ENCODE results near the gene PACRG.

The PACRG gene

DNA sequence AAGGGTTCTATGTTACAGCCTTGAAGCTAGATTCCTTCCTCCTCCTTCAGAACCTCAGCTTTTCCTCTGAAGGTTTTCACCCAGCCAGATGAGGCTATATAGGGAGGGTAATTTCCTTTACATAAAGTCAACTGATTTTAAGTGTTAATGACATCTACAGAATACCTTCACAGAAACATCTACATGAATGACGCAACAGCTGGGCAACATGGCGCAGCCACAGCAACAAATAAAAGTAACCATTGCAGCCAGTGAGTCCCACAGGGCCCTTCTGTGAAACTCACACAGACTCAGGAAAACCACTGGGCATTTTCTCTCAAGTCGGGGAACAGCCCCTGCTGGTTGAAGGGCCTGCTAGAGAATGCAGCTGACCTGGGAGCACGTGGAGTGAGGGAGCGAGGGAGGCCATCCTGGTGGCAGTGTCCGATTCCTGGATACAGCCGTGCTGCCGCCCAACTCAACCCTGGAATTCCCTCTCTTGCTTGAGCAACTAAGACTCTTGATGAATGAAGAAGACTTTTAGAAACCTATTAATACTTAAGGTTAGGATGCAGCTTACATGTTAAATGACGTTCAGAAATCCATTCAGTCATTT lies 176.4 kb downstream of the PACRG start:
- Histone ChIP-seq H3K4me3 (ENCODE audit: low read depth in 1 of 2, low read length in 1 of 2) (no peak overlapping the region), H3K36me3 (no peaks in the 10 kb centered on the region), H3K27ac (no peak overlapping the region), H3K4me1 (ENCODE audit: control insufficient read depth in 1 of 2, insufficient read depth in 1 of 2, low read depth in 1 of 2, low read length in 1 of 2) (no peaks in the 10 kb centered on the region), H3K9me3 (no peaks in the 10 kb centered on the region), H3K27me3 (no peaks in the 10 kb centered on the region)
- TF ChIP-seq, protein P1, sequence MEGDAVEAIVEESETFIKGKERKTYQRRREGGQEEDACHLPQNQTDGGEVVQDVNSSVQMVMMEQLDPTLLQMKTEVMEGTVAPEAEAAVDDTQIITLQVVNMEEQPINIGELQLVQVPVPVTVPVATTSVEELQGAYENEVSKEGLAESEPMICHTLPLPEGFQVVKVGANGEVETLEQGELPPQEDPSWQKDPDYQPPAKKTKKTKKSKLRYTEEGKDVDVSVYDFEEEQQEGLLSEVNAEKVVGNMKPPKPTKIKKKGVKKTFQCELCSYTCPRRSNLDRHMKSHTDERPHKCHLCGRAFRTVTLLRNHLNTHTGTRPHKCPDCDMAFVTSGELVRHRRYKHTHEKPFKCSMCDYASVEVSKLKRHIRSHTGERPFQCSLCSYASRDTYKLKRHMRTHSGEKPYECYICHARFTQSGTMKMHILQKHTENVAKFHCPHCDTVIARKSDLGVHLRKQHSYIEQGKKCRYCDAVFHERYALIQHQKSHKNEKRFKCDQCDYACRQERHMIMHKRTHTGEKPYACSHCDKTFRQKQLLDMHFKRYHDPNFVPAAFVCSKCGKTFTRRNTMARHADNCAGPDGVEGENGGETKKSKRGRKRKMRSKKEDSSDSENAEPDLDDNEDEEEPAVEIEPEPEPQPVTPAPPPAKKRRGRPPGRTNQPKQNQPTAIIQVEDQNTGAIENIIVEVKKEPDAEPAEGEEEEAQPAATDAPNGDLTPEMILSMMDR (IDR thresholded peaks at IDR 0.05) = no peak

DNA sequence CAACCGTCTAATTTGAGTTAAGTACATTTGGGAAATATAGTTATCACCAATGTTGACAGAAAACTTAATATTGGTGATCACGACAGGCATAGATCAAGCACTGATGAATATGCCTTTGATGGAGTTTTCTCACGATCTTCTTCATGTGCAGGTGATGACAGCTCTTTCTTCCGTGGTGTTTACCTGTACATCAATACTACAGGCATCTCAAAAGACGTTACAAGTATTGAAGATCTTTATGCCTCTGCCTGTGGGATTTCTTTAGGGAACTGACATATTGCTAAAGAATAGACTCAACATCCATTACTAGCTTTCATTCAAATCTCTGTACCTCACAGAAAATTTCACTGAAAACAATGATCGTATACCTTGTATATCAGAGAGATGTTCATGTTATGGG lies 178.7 kb downstream of the PACRG start:
- Histone ChIP-seq H3K4me1 (ENCODE audit: control insufficient read depth in 1 of 2, insufficient read depth in 1 of 2, low read depth in 1 of 2, low read length in 1 of 2) (no peaks in the 10 kb centered on the region), H3K27ac (no peak overlapping the region), H3K9me3 (no peaks in the 10 kb centered on the region), H3K4me3 (ENCODE audit: low read depth in 1 of 2, low read length in 1 of 2) (no peak overlapping the region), H3K27me3 (no peaks in the 10 kb centered on the region), H3K36me3 (no peaks in the 10 kb centered on the region)
- TF ChIP-seq, protein P1 (IDR thresholded peaks at IDR 0.05) = no peak

DNA sequence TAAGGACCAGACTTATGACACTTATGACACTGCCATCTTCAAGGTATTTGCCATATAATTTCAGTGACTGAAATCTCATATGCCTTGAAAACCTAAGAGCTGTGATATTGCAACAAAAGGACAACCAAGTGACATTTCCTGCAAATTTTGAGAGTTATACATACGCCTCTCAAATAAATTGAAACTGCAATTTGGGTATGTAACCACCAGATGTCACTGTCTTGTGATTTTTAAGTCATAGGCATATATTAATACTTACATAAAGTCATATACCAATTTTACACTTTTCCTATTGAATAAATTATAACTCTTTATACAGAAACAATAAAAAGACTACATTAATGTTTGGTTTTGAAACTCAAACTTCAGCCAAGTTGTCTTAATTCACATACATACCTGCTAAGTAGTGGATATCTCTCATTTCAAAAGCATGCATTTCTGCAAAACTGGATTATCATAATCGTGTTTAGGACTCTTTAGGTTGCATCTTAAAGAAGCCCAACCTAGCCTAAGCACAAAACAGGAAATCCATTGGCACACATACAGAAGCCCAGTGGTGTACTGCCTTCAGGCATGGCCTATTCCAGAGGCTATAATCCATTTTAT lies 180.2 kb downstream of the PACRG start:
- Histone ChIP-seq H3K36me3 (no peaks in the 10 kb centered on the region), H3K4me3 (ENCODE audit: low read depth in 1 of 2, low read length in 1 of 2) (no peak overlapping the region), H3K4me1 (ENCODE audit: control insufficient read depth in 1 of 2, insufficient read depth in 1 of 2, low read depth in 1 of 2, low read length in 1 of 2) (no peaks in the 10 kb centered on the region), H3K9me3 (no peaks in the 10 kb centered on the region), H3K27ac (no peak overlapping the region), H3K27me3 (no peaks in the 10 kb centered on the region)
- TF ChIP-seq, protein P1 (IDR thresholded peaks at IDR 0.05) = no peak

DNA sequence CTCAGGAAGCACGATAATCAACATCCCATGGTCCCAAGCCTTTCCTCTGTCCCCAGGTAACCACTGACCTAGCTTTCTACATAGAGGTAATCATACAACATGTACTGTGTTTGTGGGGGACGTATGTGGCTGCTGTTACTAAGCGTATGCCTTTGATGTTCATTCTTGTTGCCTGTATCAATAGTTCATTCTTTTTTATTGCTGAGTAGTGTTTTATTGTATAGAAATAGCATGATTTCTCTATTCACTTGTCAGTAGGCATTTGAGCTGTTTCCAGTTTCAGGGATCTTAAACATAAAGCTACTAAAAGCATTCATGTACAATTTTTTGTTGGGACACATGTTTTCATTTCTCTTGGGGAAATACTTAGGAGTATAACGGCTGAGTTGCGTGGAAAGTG lies 185.4 kb downstream of the PACRG start:
- Histone ChIP-seq H3K9me3 (no peaks in the 10 kb centered on the region), H3K4me3 (ENCODE audit: low read depth in 1 of 2, low read length in 1 of 2) (no peak overlapping the region), H3K27me3 (no peaks in the 10 kb centered on the region), H3K36me3 (no peaks in the 10 kb centered on the region), H3K27ac (no peak overlapping the region), H3K4me1 (ENCODE audit: control insufficient read depth in 1 of 2, insufficient read depth in 1 of 2, low read depth in 1 of 2, low read length in 1 of 2) (no peaks in the 10 kb centered on the region)
- TF ChIP-seq, protein P1 (IDR thresholded peaks at IDR 0.05) = no peak

DNA sequence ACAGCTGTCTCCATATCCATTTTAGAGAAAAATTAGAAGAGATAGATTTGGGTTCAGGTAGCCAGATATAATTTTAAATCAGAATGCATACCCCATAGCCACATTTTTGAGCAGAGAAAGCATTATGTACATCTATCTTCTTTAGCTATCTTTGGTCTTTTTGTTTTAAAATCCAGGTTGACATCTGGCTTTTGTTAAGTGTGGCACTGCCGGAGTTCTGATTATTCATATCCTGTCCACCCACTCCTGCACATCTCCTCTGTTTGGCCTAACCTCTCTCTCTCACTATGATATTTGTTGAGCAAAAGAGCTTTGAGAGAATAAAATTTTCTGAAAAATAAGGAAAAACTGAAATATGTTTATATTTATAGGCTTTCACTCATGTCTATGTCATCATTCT lies 189.7 kb downstream of the PACRG start:
- Histone ChIP-seq H3K4me1 (ENCODE audit: control insufficient read depth in 1 of 2, insufficient read depth in 1 of 2, low read depth in 1 of 2, low read length in 1 of 2) (no peaks in the 10 kb centered on the region), H3K36me3 (no peaks in the 10 kb centered on the region), H3K27me3 (no peaks in the 10 kb centered on the region), H3K4me3 (ENCODE audit: low read depth in 1 of 2, low read length in 1 of 2) (no peak overlapping the region), H3K9me3 (no peaks in the 10 kb centered on the region), H3K27ac (no peak overlapping the region)
- TF ChIP-seq, protein P1 (IDR thresholded peaks at IDR 0.05) = no peak

Measured in neutrophil (primary cell).